CD4-positive, alpha-beta T cell treated with Interleukin-6 at 100 ng/mL for 8 hours (primary cell): Measurements from ENCODE around the gene TTC22.

Experiments
- DNase-seq: peaks from one replicate; pipeline ENCODE4 v3.0.0-alpha.2; 2020; ENCODE audit warnings: mixed read lengths, low spot score

TTC22 gene

GRCh38 chr1:54800899-54801759, at the start of gene TTC22:
Gene TTC22 (minus strand): TSS chr1:54801323. CDS start chr1:54801163, 160 bp downstream.
- peak; percentile 74 for DNase-seq

GRCh38 chr1:54850737-54851136, 49.6 kb upstream of the TTC22 start:
- no peak for DNase-seq

- DNase-seq, result no peak
These were observed 49.1 kb upstream of the TTC22 start for GRCh38 chr1:54850069-54850730.

- no peak for DNase-seq
These were observed 48.3 kb upstream of the TTC22 start for GRCh38 chr1:54849219-54850068.

GRCh38 chr1:54848134-54848948, 47.2 kb upstream of the TTC22 start:
- no peak for DNase-seq

GRCh38 chr1:54846716-54847284, 45.7 kb upstream of the TTC22 start:
- no peak for DNase-seq

GRCh38 chr1:54846301-54846700, 45.2 kb upstream of the TTC22 start:
- no peak for DNase-seq

GRCh38 chr1:54845772-54846171, 44.6 kb upstream of the TTC22 start:
- no peak for DNase-seq

GRCh38 chr1:54844564-54844963, 43.4 kb upstream of the TTC22 start:
- DNase-seq, result no peak

GRCh38 chr1:54843449-54843848, 42.3 kb upstream of the TTC22 start:
- no peak for DNase-seq

- DNase-seq, result no peak
These were observed 41.8 kb upstream of the TTC22 start for GRCh38 chr1:54842963-54843362.

- DNase-seq, result no peak
These were observed 41.2 kb upstream of the TTC22 start for GRCh38 chr1:54842206-54842915.

- DNase-seq, result no peak
These were observed 38.7 kb upstream of the TTC22 start for GRCh38 chr1:54839824-54840223.

GRCh38 chr1:54838565-54839180, 37.5 kb upstream of the TTC22 start:
- DNase-seq, result no peak

GRCh38 chr1:54837002-54837853, 36.1 kb upstream of the TTC22 start:
- DNase-seq, result no peak

GRCh38 chr1:54836594-54836993, 35.5 kb upstream of the TTC22 start:
- DNase-seq, result no peak

- DNase-seq, result no peak
These were observed 34.8 kb upstream of the TTC22 start for GRCh38 chr1:54835970-54836369.

- DNase-seq, result no peak
These were observed 34.2 kb upstream of the TTC22 start for GRCh38 chr1:54835131-54835898.
